ENCODE measurements around the gene SLC13A2. TPM values are rescaled to one million over a fixed set of nuclear protein-coding genes. Genes with fewer than 3 reads are reported as not detected.

SLC13A2 gene
- total and polyA plus RNA-seq, 10 donors, result 0.03 TPM; not detected in 9

- DNase-seq, result no peak
- Histone ChIP-seq H3K27me3 (replicated peaks in 1 of 7) (peaks cover 0 to 6% (median 0%) of the 10 kb centered on the region in 7 donors), H3K27ac (no peak overlapping the region), H3K9me3 (no peaks in the 10 kb centered on the region), H3K4me3 (no peak overlapping the region), H3K4me1 (peaks cover 0 to 20% (median 13%) of the 10 kb centered on the region in 6 donors), H3K36me3 (no peaks in the 10 kb centered on the region)
- intact Hi-C loops (cut with DNase I; ENCODE audit: low total_unique reads), result no loop called here
- TF ChIP-seq POLR2A (IDR thresholded peaks at IDR 0.05) (no peak), CTCF (IDR thresholded peaks at IDR 0.05 in 8 of 11, conservative IDR thresholded peaks at IDR 0.05 in 3 of 11) (no peak), POLR2AphosphoS5 (IDR thresholded peaks at IDR 0.05) (no peak)
- 72 to 84% (median 77%) methylated on average over 9 of the region's 9 CpGs for WGBS, 5 donors
Measured at GRCh38 chr17:28499684-28500357, 26.4 kb downstream of the SLC13A2 start.

- WGBS, 5 donors, result 55 to 69% (median 64%) methylated on average over 13 of the region's 13 CpGs
Measured at GRCh38 chr17:28500712-28501379, 27.4 kb downstream of the SLC13A2 start.

GRCh38 chr17:28501421-28502284 lies 28.2 kb downstream of the SLC13A2 start:
- no peak for DNase-seq
- TF ChIP-seq POLR2A (IDR thresholded peaks at IDR 0.05) (no peak), CTCF (IDR thresholded peaks at IDR 0.05 in 8 of 11, conservative IDR thresholded peaks at IDR 0.05 in 3 of 11) (no peak), POLR2AphosphoS5 (IDR thresholded peaks at IDR 0.05) (no peak)
- peaks cover 0 to 6% (median 0%) of the 10 kb centered on the region in 7 donors for H3K27me3 ChIP-seq (replicated peaks in 1 of 7)
- no peaks in the 10 kb centered on the region for H3K36me3 ChIP-seq
- H3K27ac ChIP-seq, result peak overlapping the region in 1 of 8 donors; percentile 47
- WGBS, 5 donors, result 64 to 78% (median 72%) methylated on average over 3 of the region's 3 CpGs
- no peaks in the 10 kb centered on the region for H3K9me3 ChIP-seq
- intact Hi-C loops (cut with DNase I; ENCODE audit: low total_unique reads), result no loop called here
- H3K4me1 ChIP-seq, result peaks cover 0 to 20% (median 13%) of the 10 kb centered on the region in 6 donors
- no peak overlapping the region for H3K4me3 ChIP-seq

More at GRCh38 chr17:28500712-28501379, 27.4 kb downstream of the SLC13A2 start:
- no peaks in the 10 kb centered on the region for H3K9me3 ChIP-seq
- no peak overlapping the region for H3K27ac ChIP-seq
- intact Hi-C loops (cut with DNase I; ENCODE audit: low total_unique reads), result no loop called here
- no peak overlapping the region for H3K4me3 ChIP-seq
- DNase-seq, result no peak
- no peak for TF ChIP-seq POLR2AphosphoS5 (IDR thresholded peaks at IDR 0.05)
- no peak for TF ChIP-seq POLR2A (IDR thresholded peaks at IDR 0.05)
- no peak for TF ChIP-seq CTCF (IDR thresholded peaks at IDR 0.05 in 8 of 11, conservative IDR thresholded peaks at IDR 0.05 in 3 of 11)
- peaks cover 0 to 20% (median 13%) of the 10 kb centered on the region in 6 donors for H3K4me1 ChIP-seq
- H3K36me3 ChIP-seq, result no peaks in the 10 kb centered on the region
- peaks cover 0 to 4% (median 0%) of the 10 kb centered on the region in 7 donors for H3K27me3 ChIP-seq (replicated peaks in 1 of 7)

All from spleen (tissue), 11 donors.